Kidney (tissue), 22 donors: ENCODE results near the gene MYO1H. TPM values are rescaled to one million over a fixed set of nuclear protein-coding genes. Genes with fewer than 3 reads are reported as not detected.

Experiments used
- DNase-seq, 5 donors: peaks; one replicate each; pipeline ENCODE4 v3.0.0-alpha.2; 2013 to 2020
- FAIRE-seq: peaks from 2 replicates; lab custom pipeline; 2012; peaks lifted over from hg19 to GRCh38; lab: Jason Lieb, UNC
- H3K27ac ChIP-seq, 2 donors: one replicate each; pipeline ENCODE4 v1.7.0; 2013; ENCODE audit warnings: low read depth in 2 of 2, low read length in 2 of 2, inconsistent platforms in 1 of 2
- H3K27me3 ChIP-seq: one replicate; pipeline ENCODE4 v1.7.1; 2013; ENCODE audit warnings: low read length, inconsistent platforms; ENCODE audit not compliant: control insufficient read depth, insufficient read depth
- H3K36me3 ChIP-seq, 3 donors: one replicate each; pipeline versions ENCODE4 v1.7.0 to v1.7.1; 2013; ENCODE audit warnings: low read length in 3 of 3, control low read depth in 1 of 3, inconsistent platforms in 1 of 3; ENCODE audit not compliant: insufficient read depth in 3 of 3, control insufficient read depth in 2 of 3
- H3K4me1 ChIP-seq, 3 donors: one replicate each; pipeline versions ENCODE4 v1.7.0 to v1.7.1; 2013; ENCODE audit warnings: low read length in 3 of 3, inconsistent platforms in 1 of 3, low read depth in 1 of 3; ENCODE audit not compliant: control insufficient read depth in 2 of 3, insufficient read depth in 2 of 3
- H3K4me3 ChIP-seq, 3 donors: one replicate each; pipeline versions ENCODE4 v1.7.0 to v1.8.1; 2013; ENCODE audit warnings: low read length in 3 of 3, control low read depth in 1 of 3, inconsistent platforms in 1 of 3
- H3K9ac ChIP-seq, 3 donors: one replicate each; pipeline versions ENCODE4 v1.7.0 to v1.7.1; 2013; ENCODE audit warnings: low read length in 3 of 3, control low read depth in 1 of 3, inconsistent platforms in 1 of 3
- H3K9me3 ChIP-seq, 3 donors: one replicate each; pipeline versions ENCODE4 v1.7.0 to v1.7.1; 2013; ENCODE audit warnings: low read length in 3 of 3, control low read depth in 1 of 3, inconsistent platforms in 1 of 3; ENCODE audit not compliant: control insufficient read depth in 2 of 3, insufficient read depth in 1 of 3
- CTCF ChIP-seq: IDR thresholded peaks from 3 replicates; pipeline ENCODE4 v1.5.1; 2012; ENCODE audit warnings: mild to moderate bottlenecking, moderate library complexity, borderline replicate concordance; ENCODE audit not compliant: insufficient read depth; ENCODE audit errors: extremely low read depth
- intact Hi-C: fragments of 100-400 bp; cut with DNase I; formaldehyde crosslinking; loops from one replicate; pipeline ENCODE4 v1.11.1; 2022
- long read RNA-seq, 10 donors: library from polyadenylated mRNA in 1 of 10; unstranded in 1 of 10; transcript quantifications; one replicate each; pipeline ENCODE4 v2.0.0 and lab custom pipeline, GENCODE V29; 2021 to 2026
- polyA plus RNA-seq: library from polyadenylated mRNA; stranded (reverse); fragments of 350-450 nt; fragmentation: Illumina TruSeq; extraction: RNeasy Lipid Tissue Mini Kit (QIAGEN cat#74804); gene quantifications from one replicate; pipeline ENCODE4 v1.2.3, GENCODE V29; 2014; ENCODE audit warnings: low read depth, low replicate concordance; ENCODE audit not compliant: insufficient read depth
- total RNA-seq: library from RNA; stranded (reverse); fragmentation: NEBNext Ultra II Directional; extraction: Animal tissue kit (Norgen Biotek cat#: 25700); gene quantifications from one replicate; pipeline ENCODE4 v1.2.1, GENCODE V29; 2021
- donor health status: control.
- donor health status: control.
- donor health status: control.
- donor health status: control.
- donor health status: control.
- donor health status: DM: yes; HTN: yes; CAD: no.
- donor health status: Normal renal cell carcinoma (clear cell type).

MYO1H gene
- not detected for total RNA-seq
- 0.56 TPM for polyA plus RNA-seq
- long read RNA-seq, donor 1: 0 reads
- long read RNA-seq, donor 2, partial matches to known transcripts: 9 of 9 reads
- long read RNA-seq, donor 2, other reads (novel, unspliced or antisense): 0 of 9 reads
- long read RNA-seq, donor 3, partial matches to known transcripts: 7 of 7 reads
- long read RNA-seq, donor 3, other reads (novel, unspliced or antisense): 0 of 7 reads
- long read RNA-seq, donor 4: 0 reads
- long read RNA-seq, donor 5: 0 reads
- long read RNA-seq, donor 6: 0 reads
- long read RNA-seq, donor 7, partial matches to known transcripts: 0 of 1 reads
- long read RNA-seq, donor 7, other reads (novel, unspliced or antisense): 1 of 1 reads
- long read RNA-seq, donor 8, partial matches to known transcripts: 0 of 6 reads
- long read RNA-seq, donor 8, other reads (novel, unspliced or antisense): 6 of 6 reads
- long read RNA-seq, donor 9, partial matches to known transcripts: 0 of 6 reads
- long read RNA-seq, donor 9, other reads (novel, unspliced or antisense): 6 of 6 reads
- long read RNA-seq, donor 10: 0 reads

DNA sequence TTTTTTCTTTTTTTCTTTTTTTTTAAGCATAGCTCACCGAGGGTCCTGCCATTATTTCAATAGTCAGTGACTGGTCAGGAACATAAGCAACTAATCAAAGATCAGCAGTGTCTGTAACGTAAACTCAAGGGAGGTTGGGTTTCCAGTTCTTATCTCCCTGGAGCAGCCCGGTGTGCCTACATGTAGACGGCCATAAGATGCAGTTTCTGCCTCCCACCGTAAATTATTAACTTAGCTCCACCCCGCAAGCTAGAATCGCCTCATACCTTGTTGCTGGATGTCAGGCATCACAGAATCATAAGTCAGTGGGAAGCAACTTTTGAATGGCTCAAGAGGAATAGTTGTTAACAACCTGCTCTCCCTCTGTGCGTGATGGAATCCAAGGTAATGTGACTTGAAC lies at the start of gene MYO1H:
TSS of gene MYO1H (plus strand) at position 312 of the 400 bp plus-strand sequence. CDS start at position 373, 61 bp downstream.
- FAIRE-seq (no peak), DNase-seq (peak in 3 of 5 donors; percentile 55 to 80 (median 78))
- H3K4me3 ChIP-seq: no peak within 1 kb of the TSS
- no peaks in the 10 kb centered on the region for H3K4me1 ChIP-seq
- intact Hi-C loops: no loop called here
- H3K27ac ChIP-seq: no peak within 1 kb of the TSS
- H3K9me3 ChIP-seq: no peaks in the 10 kb centered on the region
- H3K36me3 ChIP-seq: no peaks in the 10 kb centered on the region
- TF ChIP-seq CTCF: no peak
- no peaks in the 10 kb centered on the region for H3K27me3 ChIP-seq
- H3K9ac ChIP-seq: no peak within 1 kb of the TSS

- Histone ChIP-seq H3K9ac (no peak overlapping the region), H3K9me3 (no peaks in the 10 kb centered on the region), H3K4me3 (no peak overlapping the region), H3K27ac (no peak overlapping the region), H3K27me3 (no peaks in the 10 kb centered on the region), H3K4me1 (no peaks in the 10 kb centered on the region), H3K36me3 (no peaks in the 10 kb centered on the region)
- FAIRE-seq (no peak), DNase-seq (no peak)
- no peak for TF ChIP-seq CTCF
- intact Hi-C loops: no loop called here
Observed at GRCh38 chr12:109299849-109300248, 47.9 kb upstream of the MYO1H start.

GRCh38 chr12:109301643-109302168 lies 46.0 kb upstream of the MYO1H start:
- DNase-seq: no peak
- no peak overlapping the region for H3K4me3 ChIP-seq
- no peak overlapping the region for H3K9ac ChIP-seq
- no peaks in the 10 kb centered on the region for H3K27me3 ChIP-seq
- H3K4me1 ChIP-seq: no peaks in the 10 kb centered on the region
- TF ChIP-seq CTCF: no peak
- no peak for FAIRE-seq
- H3K27ac ChIP-seq: no peak overlapping the region
- H3K36me3 ChIP-seq: no peaks in the 10 kb centered on the region
- intact Hi-C loops: no loop called here
- no peaks in the 10 kb centered on the region for H3K9me3 ChIP-seq
